Ramos (cell line): ENCODE measurements around the gene EEA1.

Experiments used
- in situ Hi-C: fragments of 300-500 bp; cut with MboI; formaldehyde crosslinking; loops from one replicate; pipeline ENCODE4 v1.14.3; 2022; ENCODE audit warnings: low sequenced_read_pairs; ENCODE audit not compliant: unreplicated experiment

EEA1 gene

GRCh38 chr12:92827836-92828431, 101.2 kb downstream of the EEA1 start:
- in situ Hi-C loops = no loop called here

- in situ Hi-C loops = no loop called here
Measured at GRCh38 chr12:92821142-92821541, 108.0 kb downstream of the EEA1 start.

- in situ Hi-C loops = no loop called here
Measured at GRCh38 chr12:92814584-92814983, 114.5 kb downstream of the EEA1 start.

GRCh38 chr12:92810370-92810769, 118.7 kb downstream of the EEA1 start:
- in situ Hi-C loops = no loop called here

GRCh38 chr12:92803903-92804302, 125.2 kb downstream of the EEA1 start:
- in situ Hi-C loops = no loop called here

GRCh38 chr12:92802906-92803305, 126.2 kb downstream of the EEA1 start:
- in situ Hi-C loops = no loop called here

GRCh38 chr12:92796650-92797049, 132.4 kb downstream of the EEA1 start:
- in situ Hi-C loops = loop anchor here (25.0 kb wide), 1 partner anchor 591 kb away; the partner anchor contains the start of gene NUDT4

- in situ Hi-C loops = loop anchor here (25.0 kb wide), 1 partner anchor 592 kb away; the partner anchor contains the start of gene NUDT4
Measured at GRCh38 chr12:92794814-92795213, 134.3 kb downstream of the EEA1 start.

- in situ Hi-C loops = loop anchor here (25.0 kb wide), 1 partner anchor 593 kb away; the partner anchor contains the start of gene NUDT4
Measured at GRCh38 chr12:92794356-92794755, 134.7 kb downstream of the EEA1 start.

GRCh38 chr12:92786045-92786444, 143.1 kb downstream of the EEA1 start:
- in situ Hi-C loops = loop anchor here (25.0 kb wide), 1 partner anchor 601 kb away; the partner anchor contains the start of gene NUDT4

GRCh38 chr12:92785563-92785950, 143.5 kb downstream of the EEA1 start:
- in situ Hi-C loops = loop anchor here (25.0 kb wide), 1 partner anchor 602 kb away; the partner anchor contains the start of gene NUDT4

GRCh38 chr12:92784797-92785562, 144.1 kb downstream of the EEA1 start:
- in situ Hi-C loops = loop anchor here (25.0 kb wide), 1 partner anchor 602 kb away; the partner anchor contains the start of gene NUDT4

- in situ Hi-C loops = loop anchor here (25.0 kb wide), 1 partner anchor 603 kb away; the partner anchor contains the start of gene NUDT4
Measured at GRCh38 chr12:92784356-92784755, 144.7 kb downstream of the EEA1 start.

- in situ Hi-C loops = loop anchor here (25.0 kb wide), 1 partner anchor 607 kb away; the partner anchor contains the start of gene NUDT4
Measured at GRCh38 chr12:92779902-92780301, 149.2 kb downstream of the EEA1 start.

- in situ Hi-C loops = loop anchor here (25.0 kb wide), 1 partner anchor 609 kb away; the partner anchor contains the start of gene NUDT4
Measured at GRCh38 chr12:92778525-92778924, 150.6 kb downstream of the EEA1 start.

GRCh38 chr12:92775416-92775815, 153.7 kb downstream of the EEA1 start:
- in situ Hi-C loops = loop anchor here (25.0 kb wide), 1 partner anchor 612 kb away; the partner anchor contains the start of gene NUDT4

- in situ Hi-C loops = no loop called here
Measured at GRCh38 chr12:92771001-92771400, 158.1 kb downstream of the EEA1 start.

- in situ Hi-C loops = no loop called here
Measured at GRCh38 chr12:92769124-92769901, 159.8 kb downstream of the EEA1 start.

- in situ Hi-C loops = no loop called here
Measured at GRCh38 chr12:92765871-92766270, 163.2 kb downstream of the EEA1 start.

GRCh38 chr12:92764831-92765230, 164.3 kb downstream of the EEA1 start:
- in situ Hi-C loops = no loop called here
